GM12865 (cell line): ENCODE results near the gene AKR1B15.

ENCODE experiments used
- DNase-seq: peaks from one replicate; pipeline ENCODE4 v3.0.0; 2010; ENCODE audit warnings: low read depth
- H3K4me3 ChIP-seq: 2 replicates; pipeline ENCODE4 v1.5.1; 2011; ENCODE audit warnings: mild to moderate bottlenecking, low read depth, low read length, control low read depth
- TF ChIP-seq, protein P1 (sequence below): IDR thresholded peaks from 2 replicates; pipeline ENCODE4 v1.5.1; 2011; ENCODE audit warnings: low read length, control low read depth, low read depth, inconsistent platforms; ENCODE audit not compliant: insufficient read depth; ENCODE audit errors: missing control alignments

The AKR1B15 gene

DNA sequence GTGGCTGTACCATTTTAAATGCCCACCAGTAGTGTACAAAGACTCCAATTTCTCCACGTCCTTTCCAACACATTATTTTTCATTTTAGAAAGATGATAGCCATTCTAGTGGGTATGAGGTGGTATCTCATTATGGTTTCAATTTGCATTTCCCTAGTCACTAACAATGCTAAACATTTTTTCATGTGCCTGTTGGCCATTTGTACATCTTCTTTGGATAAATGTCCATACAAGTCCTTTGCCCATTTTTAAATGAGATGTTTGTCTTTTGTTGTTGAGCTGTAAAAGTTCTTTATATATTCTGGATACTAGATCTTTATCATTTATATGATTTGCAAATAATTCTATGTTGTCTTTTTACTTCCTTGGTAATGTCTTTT lies 78.9 kb downstream of the AKR1B15 start:
- TF ChIP-seq, protein P1, sequence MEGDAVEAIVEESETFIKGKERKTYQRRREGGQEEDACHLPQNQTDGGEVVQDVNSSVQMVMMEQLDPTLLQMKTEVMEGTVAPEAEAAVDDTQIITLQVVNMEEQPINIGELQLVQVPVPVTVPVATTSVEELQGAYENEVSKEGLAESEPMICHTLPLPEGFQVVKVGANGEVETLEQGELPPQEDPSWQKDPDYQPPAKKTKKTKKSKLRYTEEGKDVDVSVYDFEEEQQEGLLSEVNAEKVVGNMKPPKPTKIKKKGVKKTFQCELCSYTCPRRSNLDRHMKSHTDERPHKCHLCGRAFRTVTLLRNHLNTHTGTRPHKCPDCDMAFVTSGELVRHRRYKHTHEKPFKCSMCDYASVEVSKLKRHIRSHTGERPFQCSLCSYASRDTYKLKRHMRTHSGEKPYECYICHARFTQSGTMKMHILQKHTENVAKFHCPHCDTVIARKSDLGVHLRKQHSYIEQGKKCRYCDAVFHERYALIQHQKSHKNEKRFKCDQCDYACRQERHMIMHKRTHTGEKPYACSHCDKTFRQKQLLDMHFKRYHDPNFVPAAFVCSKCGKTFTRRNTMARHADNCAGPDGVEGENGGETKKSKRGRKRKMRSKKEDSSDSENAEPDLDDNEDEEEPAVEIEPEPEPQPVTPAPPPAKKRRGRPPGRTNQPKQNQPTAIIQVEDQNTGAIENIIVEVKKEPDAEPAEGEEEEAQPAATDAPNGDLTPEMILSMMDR = no peak
- H3K4me3 ChIP-seq = no peak overlapping the region
- no peak for DNase-seq

DNA sequence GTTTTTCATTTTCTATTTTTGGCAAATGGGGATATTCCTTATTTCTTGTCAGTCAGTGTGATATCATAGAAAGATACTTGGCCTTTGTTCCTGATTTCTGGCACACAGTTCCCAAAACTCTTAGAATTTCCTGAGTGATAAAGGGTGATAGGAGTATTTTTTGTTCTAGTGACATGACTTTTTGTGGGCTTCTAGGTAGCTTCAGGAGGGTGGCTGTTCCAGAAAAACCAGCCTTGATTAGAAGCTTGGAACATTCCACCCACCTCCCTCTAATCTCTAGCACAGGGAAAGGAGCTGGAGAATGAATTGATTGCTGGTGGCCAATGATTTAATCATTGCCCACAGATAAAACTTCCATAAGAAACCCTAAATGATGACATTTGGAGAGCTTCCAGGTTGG lies 80.5 kb downstream of the AKR1B15 start:
- no peak overlapping the region for H3K4me3 ChIP-seq
- TF ChIP-seq, protein P1 = no peak
- DNase-seq = no peak
